Activated CD4-positive, alpha-beta T cell treated with anti-CD3 and anti-CD28 coated beads for 4 hours (primary cell): ENCODE measurements around the gene TRMT13.

ENCODE experiments used
- DNase-seq, 2 donors: peaks; one replicate each; pipeline ENCODE4 v3.0.0-alpha.2; 2020

The TRMT13 gene, protein sequence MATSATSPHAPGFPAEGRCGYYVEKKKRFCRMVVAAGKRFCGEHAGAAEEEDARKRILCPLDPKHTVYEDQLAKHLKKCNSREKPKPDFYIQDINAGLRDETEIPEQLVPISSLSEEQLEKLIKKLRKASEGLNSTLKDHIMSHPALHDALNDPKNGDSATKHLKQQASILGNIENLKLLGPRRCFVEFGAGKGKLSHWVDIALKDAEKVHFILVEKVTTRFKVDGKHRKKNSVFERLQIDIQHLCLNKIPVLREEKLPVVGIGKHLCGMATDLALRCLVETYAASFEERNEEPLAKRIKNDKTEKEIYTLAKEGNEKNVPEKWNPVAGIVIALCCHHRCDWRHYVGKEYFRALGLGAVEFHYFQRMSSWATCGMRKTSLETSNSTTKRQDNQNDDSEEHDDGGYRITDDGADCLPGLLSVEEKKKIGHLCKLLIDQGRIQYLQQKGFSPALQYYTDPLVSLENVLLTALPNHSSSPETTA

DNA sequence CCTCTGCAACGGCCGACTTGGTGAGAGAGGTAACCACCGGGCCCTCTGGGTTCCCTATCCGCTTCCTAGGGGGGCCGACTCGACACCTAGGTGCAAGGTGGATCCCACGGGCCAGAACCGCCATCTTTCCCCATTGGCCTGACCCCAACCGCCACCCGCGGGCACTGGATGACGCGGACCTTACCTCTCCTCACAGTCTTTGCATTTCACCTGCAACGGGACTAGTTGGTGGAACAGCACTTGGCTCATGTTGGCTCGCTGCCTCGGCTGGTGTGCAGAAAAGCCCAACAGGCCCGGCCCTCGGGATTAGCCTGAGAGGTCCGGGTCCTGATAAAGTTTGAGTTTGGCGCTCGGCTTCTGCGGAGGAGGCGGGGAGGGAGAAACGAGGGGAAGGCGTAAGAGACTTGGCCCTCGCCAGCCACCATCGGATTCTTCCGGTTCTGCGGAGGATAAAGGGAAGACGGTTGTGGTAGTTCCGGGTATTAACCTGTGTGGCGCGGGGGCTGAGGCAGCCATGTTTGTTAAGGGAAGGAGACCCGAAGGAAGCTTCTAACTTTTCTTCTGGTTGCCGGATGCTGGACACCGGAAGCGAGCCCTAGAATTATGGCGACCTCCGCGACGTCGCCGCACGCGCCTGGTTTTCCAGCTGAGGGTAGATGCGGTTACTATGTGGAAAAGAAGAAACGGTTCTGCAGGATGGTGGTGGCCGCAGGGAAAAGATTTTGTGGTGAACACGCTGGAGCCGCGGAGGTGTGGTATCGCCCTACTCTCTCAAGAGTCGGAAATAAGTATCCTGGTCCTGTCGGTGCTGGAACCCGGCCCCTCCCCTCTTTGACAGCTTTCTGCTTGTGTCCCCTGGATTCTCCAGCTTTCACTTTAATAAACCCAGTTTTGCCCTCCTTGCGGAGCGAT, at the start of gene TRMT13, which contains the start of gene SASS6:
TSS of gene TRMT13 (plus strand) at position 598 of the 912 bp plus-strand sequence. CDS start at position 604, 6 bp downstream.
TSS of gene SASS6 (minus strand) at position 365 of the 912 bp plus-strand sequence. CDS start at position 249, 116 bp downstream.
- DNase-seq: peak; percentile 93 to 94

DNA sequence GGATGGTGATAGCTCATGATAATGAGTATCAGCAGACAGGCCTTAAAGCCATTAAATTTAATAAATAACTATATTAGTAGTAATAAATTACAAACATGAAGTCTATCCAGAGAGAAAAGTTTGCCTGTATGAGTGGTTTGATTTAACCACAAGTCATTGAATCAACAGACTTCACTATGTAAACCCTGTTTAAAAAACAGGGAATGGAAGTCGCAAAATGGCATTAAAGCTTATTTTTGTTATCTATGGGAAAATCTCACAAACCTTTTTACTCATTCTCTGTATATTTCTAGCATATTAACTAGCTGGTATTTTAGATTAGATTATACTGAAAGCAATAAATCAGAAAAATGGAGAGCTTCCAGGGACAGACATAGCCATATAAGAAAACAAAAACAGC, 45.6 kb upstream of the TRMT13 start:
- no peak for DNase-seq

GRCh38 chr1:100089082-100089481, 43.9 kb upstream of the TRMT13 start:
- no peak for DNase-seq

DNA sequence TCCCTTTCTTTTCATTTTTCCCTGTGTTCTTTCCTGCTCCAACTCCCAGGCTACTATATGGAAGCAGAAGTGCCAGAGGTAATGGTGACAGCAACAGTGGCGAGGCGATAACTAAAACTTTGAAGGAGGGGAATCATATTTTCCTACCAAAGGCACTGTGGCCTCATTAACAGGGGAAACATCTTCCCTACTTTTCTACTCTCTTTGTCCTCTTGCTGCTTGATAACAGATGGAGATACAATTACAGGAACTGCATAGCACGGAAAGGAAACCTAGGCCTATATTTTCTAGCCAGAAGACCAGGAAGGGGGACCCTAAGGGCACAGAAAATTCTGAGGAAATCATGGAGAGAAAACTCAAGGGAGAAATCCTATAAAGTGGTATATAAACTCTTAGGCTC, 42.5 kb upstream of the TRMT13 start:
- no peak for DNase-seq

DNA sequence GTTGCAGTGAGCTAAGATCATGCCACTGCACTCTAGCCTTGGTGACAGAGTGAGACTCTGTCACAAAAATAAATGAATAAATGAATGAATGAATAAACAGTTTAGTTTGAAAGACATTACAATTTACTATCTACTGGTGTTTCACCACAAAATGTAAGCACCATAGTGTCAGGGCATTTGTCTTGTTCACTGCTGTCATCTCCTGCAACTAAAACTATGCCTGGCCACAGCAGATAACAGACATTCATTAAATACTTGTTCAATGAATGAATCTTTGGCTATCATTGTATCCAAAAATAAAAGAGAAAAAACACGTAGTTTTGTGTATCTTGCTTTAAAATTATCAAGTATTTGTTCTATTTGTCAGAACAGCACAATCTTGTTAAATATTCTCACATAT, 32.8 kb upstream of the TRMT13 start:
- DNase-seq: no peak

- DNase-seq: no peak
These were observed 31.4 kb upstream of the TRMT13 start for GRCh38 chr1:100101564-100101963.

DNA sequence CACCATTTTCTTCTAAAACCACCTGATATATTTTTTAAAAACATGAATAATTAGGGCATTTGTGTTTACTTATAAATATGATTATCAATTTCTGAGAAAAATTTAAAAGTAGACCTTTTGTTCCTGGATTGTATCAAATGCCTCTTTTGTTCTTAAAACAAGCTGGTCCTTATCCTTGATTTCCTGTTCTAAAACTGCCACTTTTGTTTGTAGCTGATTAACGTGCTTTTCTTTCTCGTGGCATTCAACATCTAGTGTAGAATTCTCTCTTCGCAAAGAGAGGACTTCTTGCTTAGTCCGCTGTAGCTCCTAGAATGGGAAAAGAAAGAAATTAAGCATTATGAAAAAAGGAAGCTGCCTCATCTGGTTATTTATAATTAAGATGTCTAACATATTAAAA, 25.3 kb upstream of the TRMT13 start:
- no peak for DNase-seq

DNA sequence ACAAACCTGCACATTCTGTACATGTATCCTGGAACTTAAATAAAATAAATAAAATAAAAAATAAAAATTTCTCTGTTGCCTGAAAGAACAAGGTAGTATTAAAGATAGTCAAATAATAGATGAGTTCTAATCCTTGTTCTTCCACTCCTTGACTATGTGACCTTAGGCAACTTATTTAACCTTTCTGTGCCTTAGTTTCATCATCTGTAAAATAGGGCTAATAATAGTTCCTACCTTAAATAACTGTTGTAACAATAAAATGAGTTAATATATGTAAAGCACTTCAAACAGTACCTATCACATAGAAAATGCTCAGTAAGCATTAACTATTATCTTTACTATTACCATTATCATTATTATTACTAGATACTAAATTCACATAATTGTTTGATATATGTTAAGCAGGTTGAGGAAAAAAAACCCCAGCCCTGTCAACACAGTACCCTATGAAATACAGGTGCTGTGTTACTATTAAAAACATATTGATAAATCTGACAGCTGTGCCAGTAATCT, 23.4 kb upstream of the TRMT13 start:
- DNase-seq: no peak

GRCh38 chr1:100115524-100115923, 17.4 kb upstream of the TRMT13 start:
- no peak for DNase-seq

DNA sequence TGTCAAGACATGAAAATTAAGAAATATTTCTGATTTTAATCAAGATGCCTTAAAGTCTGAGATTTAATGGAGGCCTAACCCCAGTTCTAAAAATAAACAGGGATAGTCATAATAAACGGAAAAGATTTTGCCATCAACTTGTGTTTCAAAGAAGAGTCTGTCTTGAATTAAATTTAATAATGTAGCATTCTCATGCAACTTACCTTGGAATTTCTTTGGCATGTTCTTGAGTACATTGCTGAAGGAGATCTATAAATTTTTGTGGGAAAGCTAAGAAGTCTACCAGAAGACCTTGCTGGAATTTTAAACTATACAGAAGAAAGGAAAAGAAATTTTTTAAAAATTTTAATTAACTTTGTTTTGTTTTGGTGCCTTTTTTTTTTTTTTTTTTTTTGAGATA, 10.8 kb upstream of the TRMT13 start:
- DNase-seq: no peak

GRCh38 chr1:100127226-100127625, 5.7 kb upstream of the TRMT13 start:
- DNase-seq: no peak

GRCh38 chr1:100130552-100131077, 2.3 kb upstream of the TRMT13 start:
- no peak for DNase-seq

DNA sequence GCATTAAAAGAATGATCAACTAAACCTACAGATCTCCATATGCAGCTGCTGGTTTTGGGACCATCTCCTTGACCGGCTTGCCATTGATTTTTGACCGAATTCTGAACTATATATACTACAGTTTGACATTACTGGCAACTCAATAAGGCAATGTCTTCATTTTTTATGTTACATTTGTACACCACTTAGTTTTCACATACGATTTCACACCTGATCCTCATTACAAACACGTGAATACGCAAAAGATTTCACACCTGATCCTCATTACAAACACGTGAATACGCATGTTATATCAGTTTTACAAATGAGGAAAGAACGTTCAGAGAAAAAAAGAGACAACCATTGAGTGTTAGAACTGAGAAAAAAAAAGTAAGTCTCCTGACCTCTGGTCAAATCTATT, 1.3 kb upstream of the TRMT13 start:
- no peak for DNase-seq

GRCh38 chr1:100134872-100135271, 1.9 kb downstream of the TRMT13 start:
- DNase-seq: no peak

- no peak for DNase-seq
These were observed 4.6 kb downstream of the TRMT13 start for GRCh38 chr1:100137602-100138001.

DNA sequence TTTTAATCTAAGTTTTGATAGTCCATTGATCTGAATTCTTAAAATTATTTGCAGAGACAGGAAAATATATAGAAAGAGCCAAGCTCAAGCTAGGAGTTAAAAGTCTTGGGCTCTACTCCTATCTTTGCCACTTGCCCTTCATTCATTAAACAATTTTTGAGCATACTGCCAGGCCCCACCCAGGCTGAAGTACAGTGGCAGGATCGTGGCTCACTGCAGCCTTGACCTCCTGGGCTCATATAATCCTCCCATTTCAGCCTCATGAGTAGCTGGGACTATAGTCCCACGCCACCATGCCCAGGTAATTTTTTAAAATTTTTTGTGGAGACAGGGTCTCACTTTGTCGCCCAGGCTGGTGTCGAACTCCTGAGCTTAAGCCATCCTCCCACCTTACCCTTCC, 8.2 kb downstream of the TRMT13 start:
- no peak for DNase-seq

- DNase-seq: no peak
These were observed 9.4 kb downstream of the TRMT13 start for GRCh38 chr1:100142343-100142742.

- DNase-seq: no peak
These were observed 12.2 kb downstream of the TRMT13 start for GRCh38 chr1:100145116-100145515.

- no peak for DNase-seq
These were observed 14.0 kb downstream of the TRMT13 start for GRCh38 chr1:100146958-100147357.

GRCh38 chr1:100147875-100148274, 14.9 kb downstream of the TRMT13 start:
- DNase-seq: no peak

DNA sequence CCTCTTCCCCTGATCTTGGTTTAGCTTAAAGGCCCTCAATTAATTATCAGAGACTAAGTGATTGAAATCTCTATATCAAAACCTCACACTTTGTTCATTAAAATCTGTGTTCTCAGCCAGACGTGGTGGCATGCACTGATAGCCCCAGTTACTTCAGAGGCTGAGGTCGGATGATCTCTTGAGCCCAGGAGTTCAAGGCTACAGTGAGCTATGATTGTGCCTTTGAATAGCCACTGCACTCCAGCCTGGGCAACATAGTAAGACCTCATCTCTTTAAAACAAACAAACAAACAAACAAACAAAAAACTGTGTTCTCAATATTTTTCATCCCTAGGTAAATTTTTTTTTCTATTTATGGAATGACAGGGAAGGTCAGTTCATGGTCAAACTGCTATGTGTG, 18.7 kb downstream of the TRMT13 start:
- no peak for DNase-seq

GRCh38 chr1:100152271-100152670, 19.3 kb downstream of the TRMT13 start:
- no peak for DNase-seq

DNA sequence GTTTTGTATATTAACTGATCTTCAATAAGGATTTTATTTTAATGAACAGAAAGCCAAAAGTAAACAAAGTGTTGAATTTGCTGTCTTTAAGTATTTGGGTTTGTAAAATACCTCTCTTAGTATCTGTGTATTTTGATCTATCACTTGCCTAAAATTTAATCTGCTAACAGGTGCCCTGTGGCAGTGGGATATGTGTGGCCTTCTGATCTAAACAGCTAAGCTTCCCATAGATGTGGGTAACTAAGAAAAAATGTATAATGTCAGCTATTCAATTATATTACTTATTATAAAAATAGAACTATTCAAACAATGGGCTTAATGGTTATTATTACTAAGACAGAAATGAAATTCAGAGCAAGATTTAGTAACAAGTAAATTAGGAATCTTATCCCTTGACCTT, 29.9 kb downstream of the TRMT13 start:
- no peak for DNase-seq
